IPS-18c (cell line): ENCODE results near the gene COL4A2.
A peak's percentile ranks its signal among the peaks of the same experiment; 100 is the strongest.

Source experiments
- H3K4me3 ChIP-seq: 2 replicates; pipeline ENCODE4 v1.7.0; 2013; ENCODE audit warnings: low read depth, mild to moderate bottlenecking, low read length, moderate library complexity; ENCODE audit not compliant: insufficient read depth
- H3K9me3 ChIP-seq: one replicate; pipeline ENCODE4 v1.6.1; 2013; ENCODE audit warnings: mild to moderate bottlenecking, low read length, moderate library complexity; ENCODE audit not compliant: control insufficient read depth, insufficient read depth

The COL4A2 gene

DNA sequence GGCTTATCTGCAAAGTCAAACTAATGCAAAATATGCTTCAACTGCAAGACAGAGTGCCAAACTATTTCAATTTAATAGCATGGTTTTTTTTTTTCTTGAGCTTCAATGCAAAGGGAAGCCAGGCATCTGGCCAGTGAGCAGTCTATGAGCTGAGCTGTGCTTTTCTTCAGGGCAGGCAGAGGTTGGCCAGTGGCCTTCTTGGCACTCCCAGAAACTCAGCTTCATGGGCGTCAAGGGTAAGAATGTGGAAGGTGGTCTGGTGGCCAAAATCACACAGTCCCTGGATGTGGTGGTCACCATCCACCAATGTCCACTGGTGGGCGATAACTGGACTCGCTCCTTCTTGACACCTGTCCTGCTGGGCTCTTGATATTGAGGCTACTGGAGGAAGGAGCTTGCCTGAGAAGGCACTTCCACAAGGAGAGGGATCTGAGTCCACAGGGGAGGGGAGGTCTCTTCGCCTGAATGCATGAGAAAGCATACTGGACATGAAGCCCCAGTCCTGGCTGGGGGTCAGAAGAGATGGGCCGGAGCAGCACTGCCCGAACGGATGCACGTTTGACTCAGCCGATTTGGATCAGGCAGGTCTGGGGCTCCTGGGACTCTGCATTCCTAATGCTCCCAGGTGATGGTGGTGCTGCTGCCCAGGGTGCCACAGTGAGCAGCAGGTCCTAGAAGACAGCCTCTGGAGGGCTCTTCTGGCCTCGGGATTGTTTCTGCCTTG is 17.1 kb downstream of the COL4A2 start:
- no peaks in the 10 kb centered on the region for H3K9me3 ChIP-seq

GRCh38 chr13:110326263-110326904 is 19.3 kb downstream of the COL4A2 start:
- Histone ChIP-seq H3K9me3 (no peaks in the 10 kb centered on the region), H3K4me3 (0 out of 2 replicates have a peak overlapping the region, but pooled peaks have one; percentile 15)

More for the DNA sequence above, 17.1 kb downstream of the COL4A2 start:
- no peak overlapping the region for H3K4me3 ChIP-seq

- H3K9me3 ChIP-seq: no peaks in the 10 kb centered on the region
- 0 out of 2 replicates have a peak overlapping the region, but pooled peaks have one; percentile 21 for H3K4me3 ChIP-seq
These were observed 20.1 kb downstream of the COL4A2 start for GRCh38 chr13:110327051-110327721.

GRCh38 chr13:110328573-110328972 is 21.5 kb downstream of the COL4A2 start:
- H3K4me3 ChIP-seq: no peak overlapping the region

GRCh38 chr13:110329258-110329657 is 22.2 kb downstream of the COL4A2 start:
- H3K4me3 ChIP-seq: no peak overlapping the region
- H3K9me3 ChIP-seq: no peaks in the 10 kb centered on the region

More at GRCh38 chr13:110328573-110328972, 21.5 kb downstream of the COL4A2 start:
- H3K9me3 ChIP-seq: no peaks in the 10 kb centered on the region

- Histone ChIP-seq H3K9me3 (no peaks in the 10 kb centered on the region), H3K4me3 (no peak overlapping the region)
These were observed 22.8 kb downstream of the COL4A2 start for GRCh38 chr13:110329798-110330461.

- no peaks in the 10 kb centered on the region for H3K9me3 ChIP-seq
These were observed 23.5 kb downstream of the COL4A2 start for GRCh38 chr13:110330491-110331011.

DNA sequence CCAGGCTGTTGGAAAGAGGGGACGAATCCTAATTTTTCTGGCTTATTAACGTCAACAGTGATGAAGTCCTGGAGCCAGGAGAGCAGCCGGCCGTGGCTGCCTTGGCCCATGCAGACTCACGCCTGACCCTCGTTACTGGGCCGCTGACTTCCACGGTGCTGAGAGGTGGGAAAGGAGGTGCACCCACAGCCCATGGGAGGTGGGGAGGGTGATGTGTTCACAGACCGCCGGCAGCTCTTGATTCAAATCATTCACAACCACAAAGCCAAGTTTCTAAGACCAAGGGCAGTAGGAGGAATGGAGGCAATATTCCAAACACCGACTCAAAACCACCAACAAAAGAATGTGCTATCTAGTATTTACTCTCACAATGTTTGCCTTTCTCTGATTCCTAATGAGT is 24.3 kb downstream of the COL4A2 start:
- Histone ChIP-seq H3K4me3 (no peak overlapping the region), H3K9me3 (no peaks in the 10 kb centered on the region)

More at GRCh38 chr13:110330491-110331011, 23.5 kb downstream of the COL4A2 start:
- no peak overlapping the region for H3K4me3 ChIP-seq

- Histone ChIP-seq H3K9me3 (no peaks in the 10 kb centered on the region), H3K4me3 (no peak overlapping the region)
These were observed 25.7 kb downstream of the COL4A2 start for GRCh38 chr13:110332750-110333149.

DNA sequence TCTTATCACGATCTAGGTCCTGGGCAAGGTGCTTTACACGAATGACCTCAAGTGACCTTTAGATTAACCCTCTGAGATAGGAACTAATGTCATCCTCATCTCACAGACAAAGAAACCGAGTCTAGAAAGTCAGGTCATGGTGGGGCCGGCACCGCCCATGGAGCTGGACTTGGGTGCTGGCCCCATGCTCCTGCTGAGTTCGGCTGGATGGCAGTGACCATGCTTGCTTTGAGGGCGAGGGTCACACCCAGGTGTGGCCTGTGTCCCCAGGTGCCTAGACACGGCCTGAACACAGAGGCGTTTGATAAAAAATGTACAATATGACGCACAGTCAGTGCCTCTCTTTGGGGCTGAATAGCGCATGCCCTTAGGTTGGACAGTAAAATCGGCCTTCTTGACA is 26.8 kb downstream of the COL4A2 start:
- Histone ChIP-seq H3K9me3 (no peaks in the 10 kb centered on the region), H3K4me3 (no peak overlapping the region)

GRCh38 chr13:110334256-110334655 is 27.2 kb downstream of the COL4A2 start:
- no peak overlapping the region for H3K4me3 ChIP-seq
- H3K9me3 ChIP-seq: no peaks in the 10 kb centered on the region

GRCh38 chr13:110334841-110335490 is 27.9 kb downstream of the COL4A2 start:
- no peaks in the 10 kb centered on the region for H3K9me3 ChIP-seq

DNA sequence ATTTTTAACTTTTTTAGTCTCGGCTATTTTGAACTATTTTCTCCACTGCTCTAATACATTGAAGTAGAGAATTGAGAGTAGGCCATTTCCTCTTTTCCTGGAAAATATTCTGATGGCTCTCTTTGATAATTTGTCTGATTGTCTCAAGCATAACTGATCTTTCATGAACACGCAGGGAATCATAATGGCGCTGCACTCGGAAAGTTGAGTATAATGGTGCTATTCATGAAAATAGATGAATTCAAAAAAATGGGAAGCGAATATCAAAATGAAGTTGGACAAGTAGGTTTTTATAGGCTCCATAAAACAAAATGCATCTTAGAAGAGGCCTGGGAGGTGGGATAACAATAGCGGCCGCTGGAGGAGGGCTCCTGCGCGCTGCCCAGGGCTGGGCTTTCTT is 29.0 kb downstream of the COL4A2 start:
- no peaks in the 10 kb centered on the region for H3K9me3 ChIP-seq

More at GRCh38 chr13:110334841-110335490, 27.9 kb downstream of the COL4A2 start:
- no peak overlapping the region for H3K4me3 ChIP-seq

GRCh38 chr13:110336681-110337080 is 29.6 kb downstream of the COL4A2 start:
- H3K9me3 ChIP-seq: no peaks in the 10 kb centered on the region
- H3K4me3 ChIP-seq: no peak overlapping the region

More for the DNA sequence above, 29.0 kb downstream of the COL4A2 start:
- no peak overlapping the region for H3K4me3 ChIP-seq

- Histone ChIP-seq H3K4me3 (no peak overlapping the region), H3K9me3 (no peaks in the 10 kb centered on the region)
These were observed 30.2 kb downstream of the COL4A2 start for GRCh38 chr13:110337247-110337646.

GRCh38 chr13:110338441-110339101 is 31.5 kb downstream of the COL4A2 start:
- no peak overlapping the region for H3K4me3 ChIP-seq

More at GRCh38 chr13:110338441-110339101, 31.5 kb downstream of the COL4A2 start:
- no peaks in the 10 kb centered on the region for H3K9me3 ChIP-seq
